Right lobe of liver (tissue), 6 donors: Measurements from ENCODE around the gene INAFM1. TPM values are rescaled to one million over a fixed set of nuclear protein-coding genes. Genes with fewer than 3 reads are reported as not detected.
A peak's percentile ranks its signal among the peaks of the same experiment; 100 is the strongest.

Source experiments
- ATAC-seq, 4 donors: fragments of 200-7000 bp; cut with Tn5 transposase; one replicate each; pipeline ENCODE4 v1.9.1; 2020; ENCODE audit warnings: mild to moderate bottlenecking in 4 of 4, moderate library complexity in 4 of 4
- DNase-seq, 3 donors: peaks; one replicate each; pipeline ENCODE4 v3.0.0-alpha.2; 2020
- H3K27ac ChIP-seq, 3 donors: fragments of 200-600 bp; one replicate each; pipeline ENCODE4 v1.8.0; 2022
- H3K27me3 ChIP-seq, 2 donors: fragments of 200-600 bp; one replicate each; pipeline ENCODE4 v1.8.0; 2022
- H3K36me3 ChIP-seq, 4 donors: fragments of 200-600 bp; sonication (generic) in 1 of 4; one replicate each; pipeline versions ENCODE4 v1.5.1 to v1.8.0; 2017 to 2022; ENCODE audit warnings: control low read depth in 1 of 4
- H3K4me1 ChIP-seq, 4 donors: fragments of 200-600 bp; sonication (generic) in 1 of 4; one replicate each; pipeline versions ENCODE4 v1.5.1 to v1.8.0; 2017 to 2022; ENCODE audit warnings: control low read depth in 1 of 4
- H3K4me3 ChIP-seq, 3 donors: fragments of 200-600 bp; one replicate each; pipeline ENCODE4 v1.8.0; 2022
- H3K9me3 ChIP-seq, 4 donors: fragments of 200-600 bp; sonication (generic) in 1 of 4; one replicate each; pipeline versions ENCODE4 v1.5.1 to v1.8.0; 2017 to 2022; ENCODE audit warnings: control low read depth in 1 of 4
- CTCF ChIP-seq, 4 donors: fragments of 200-600 bp in 3 of 4; fragments of 450-650 bp in 1 of 4; IDR thresholded peaks; one replicate each; pipeline versions ENCODE4 v1.5.1 to v1.8.0; 2016 to 2022; ENCODE audit warnings: antibody characterized with exemption in 4 of 4, mild to moderate bottlenecking in 2 of 4
- POLR2A ChIP-seq: fragments of 450-650 bp; IDR thresholded peaks from one replicate; pipeline ENCODE4 v1.6.1; 2017; ENCODE audit warnings: antibody characterized with exemption, mild to moderate bottlenecking
- WGBS: methylation state at CpG from one replicate; pipeline ENCODE4 v1.1.6; 2018; ENCODE audit warnings: low coverage, low lambda C conversion rate; ENCODE audit not compliant: insufficient coverage; ENCODE audit errors: missing lambda C conversion rate; 5-methylcytosine and 5-hydroxymethylcytosine counted together
- intact Hi-C, 2 donors: fragments of 100-400 bp; cut with DNase I; formaldehyde crosslinking; loops; one replicate each; pipeline versions ENCODE4 v1.11.2 to v1.14.1; 2022
- microRNA counts: library from miRNA; unstranded; fragments of <30 nt; microRNA quantifications from one replicate; lab custom pipeline; 2016
- microRNA-seq, 2 donors: library from miRNA; unstranded; fragments of <30 nt; microRNA quantifications; one replicate each; pipeline ENCODE4, GENCODE V29; 2019 to 2020
- small RNA-seq, 2 experiments: library from RNA; depleted of rRNA; stranded (forward); fragments of <200 nt; gene quantifications; one replicate each; pipeline ENCODE3, GENCODE V24; 2016
- total RNA-seq, 6 experiments: library from RNA; depleted of rRNA in 2 of 6; stranded (reverse); fragments of >200 nt in 2 of 6; fragmentation: NEBNext Ultra II Directional in 3 of 6; extraction: Animal tissue kit (Norgen Biotek cat#: 25700) in 3 of 6; gene quantifications; one replicate each; pipeline versions ENCODE4 v1.1.0 to v1.2.4, GENCODE V29; 2016 to 2023
- donor health status: DM: no; HTN: yes; CAD: no.
- donor health status: DM: no; HTN: no; CAD: no.
- donor health status: DM: no; HTN: no; CAD: no.
- donor health status: DM: no; HTN: yes; CAD: no.
- donor health status: DM: no; HTN: yes; CAD: no.

The INAFM1 gene
- total RNA-seq, 6 experiments from 2014 or later, result 2.2 to 5.8 (median 4.4) TPM

GRCh38 chr19:47322058-47322457, 47.4 kb downstream of the INAFM1 start:
- Histone ChIP-seq H3K36me3 (no peaks in the 10 kb centered on the region), H3K4me1 (no peaks in the 10 kb centered on the region), H3K4me3 (no peak overlapping the region), H3K9me3 (no peaks in the 10 kb centered on the region), H3K27me3 (no peaks in the 10 kb centered on the region), H3K27ac (no peak overlapping the region)
- intact Hi-C loops, result no loop called here
- 42% methylated on average over 1 of the region's 2 CpGs for WGBS
- DNase-seq (no peak), ATAC-seq (peak in 1 of 4 donors; percentile 23)
- no peak for TF ChIP-seq POLR2A
- no peak for TF ChIP-seq CTCF (IDR thresholded peaks at IDR 0.05)

- TF ChIP-seq POLR2A (no peak), CTCF (IDR thresholded peaks at IDR 0.05) (no peak)
- ATAC-seq (peak in 2 of 4 donors; percentile 7 to 24), DNase-seq (no peak)
- 80% methylated on average over 2 of the region's 8 CpGs for WGBS
- Histone ChIP-seq H3K27me3 (no peaks in the 10 kb centered on the region), H3K36me3 (no peaks in the 10 kb centered on the region), H3K9me3 (no peaks in the 10 kb centered on the region), H3K4me3 (no peak overlapping the region), H3K4me1 (no peaks in the 10 kb centered on the region), H3K27ac (peak overlapping the region in 1 of 3 donors; percentile 73)
- intact Hi-C loops, result no loop called here
These were observed 48.7 kb downstream of the INAFM1 start for GRCh38 chr19:47323409-47323808.

GRCh38 chr19:47323872-47324271, 49.2 kb downstream of the INAFM1 start:
- H3K36me3 ChIP-seq, result no peaks in the 10 kb centered on the region
- H3K4me1 ChIP-seq, result no peaks in the 10 kb centered on the region
- WGBS, result 64% methylated on average over 12 of the region's 12 CpGs
- peak overlapping the region; percentile 19 to 73 (median 40) for H3K27ac ChIP-seq
- intact Hi-C loops, result no loop called here
- ATAC-seq (peak; percentile 32 to 56 (median 51)), DNase-seq (no peak)
- no peak overlapping the region for H3K4me3 ChIP-seq
- H3K9me3 ChIP-seq, result no peaks in the 10 kb centered on the region
- H3K27me3 ChIP-seq, result no peaks in the 10 kb centered on the region
- TF ChIP-seq POLR2A, result no peak
- TF ChIP-seq CTCF (IDR thresholded peaks at IDR 0.05), result no peak

DNA sequence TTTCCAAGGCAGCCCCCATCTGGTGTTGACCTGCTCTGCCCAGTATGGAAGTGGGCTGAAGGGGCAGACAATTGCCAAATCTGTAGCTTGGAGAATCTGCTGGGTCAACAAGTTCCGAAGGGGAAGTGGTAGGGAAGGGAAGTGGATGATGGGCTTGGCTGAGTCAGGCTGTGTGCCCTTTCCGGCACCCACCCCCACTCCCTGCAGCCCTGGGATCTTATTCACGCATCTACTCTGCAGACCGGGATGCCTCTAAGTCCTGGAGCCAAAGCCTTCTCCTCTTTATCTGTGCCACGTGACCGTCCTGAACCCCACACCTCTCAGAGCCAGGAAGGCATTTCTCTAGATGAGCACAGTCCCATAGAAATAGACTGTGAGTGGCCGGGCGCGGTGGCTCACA, 49.8 kb downstream of the INAFM1 start:
- Histone ChIP-seq H3K4me1 (no peaks in the 10 kb centered on the region), H3K27me3 (no peaks in the 10 kb centered on the region), H3K27ac (peak overlapping the region; percentile 19 to 73 (median 40)), H3K9me3 (no peaks in the 10 kb centered on the region), H3K36me3 (no peaks in the 10 kb centered on the region), H3K4me3 (no peak overlapping the region)
- ATAC-seq, result peak; percentile 71 to 80 (median 78)
- DNase-seq, result peak in 2 of 3 donors; percentile 45 to 61
- 63% methylated on average over 5 of the region's 9 CpGs for WGBS
- intact Hi-C loops, result no loop called here
- peak; percentile 6 for TF ChIP-seq POLR2A
- no peak for TF ChIP-seq CTCF (IDR thresholded peaks at IDR 0.05)

MicroRNAs encoded within 50 kb of the gene (microRNA counts, 767-probe panel; counts per million panel counts)
- microRNA hsa-miR-3190-5p (lab: Ali Mortazavi, UCI), result 237 counts per million

Small RNA genes within 50 kb of the gene (microRNA-seq; reads per million reads assigned to microRNA genes)
- gene MIR3190 (0 reads per million in 2 donors), gene MIR3191 (0 reads per million in 2 donors)

Small RNA genes within 50 kb of the gene (small RNA-seq; reads per million reads assigned to genes)
- gene MIR3190, result 0 reads per million in 2 experiments

Other genes with a start within 250 kb of the INAFM1 start
- 10 to 100 TPM; 12.3 to 37.0 (median 17.2) TPM for gene TMEM160, start 226.3 kb upstream of the INAFM1 start, total RNA-seq
- 10 to 100 TPM in 4 of 6 experiments, 1 to 10 TPM in 2; 8.3 to 19.1 (median 15.1) TPM for gene ZC3H4, start 161.1 kb upstream of the INAFM1 start, total RNA-seq
- 10 to 100 TPM; 18.8 to 33.2 (median 26.7) TPM for gene SAE1, start 144.1 kb upstream of the INAFM1 start, total RNA-seq
- gene BBC3, start 43.7 kb upstream of the INAFM1 start, total RNA-seq, result 1 to 10 TPM; 1.8 to 8.0 (median 3.1) TPM
- gene CCDC9, start 18.4 kb upstream of the INAFM1 start, total RNA-seq, result 10 to 100 TPM in 2 of 6 experiments, 1 to 10 TPM in 4; 5.8 to 15.1 (median 9.1) TPM
- 10 to 100 TPM in 1 of 6 experiments, 1 to 10 TPM in 5; 3.3 to 19.8 (median 5.9) TPM for gene C5AR1, start 35.0 kb downstream of the INAFM1 start, total RNA-seq
- gene C5AR2, start 57.3 kb downstream of the INAFM1 start, total RNA-seq, result 1 to 10 TPM; 1.1 to 6.6 (median 3.7) TPM
- gene DHX34, start 74.4 kb downstream of the INAFM1 start, total RNA-seq, result 10 to 100 TPM in 1 of 6 experiments, 1 to 10 TPM in 5; 5.2 to 11.9 (median 8.7) TPM
- 1 to 10 TPM in 1 of 6 experiments, under 1 TPM in 5; 0.53 to 1.6 (median 0.77) TPM for gene MEIS3, start 144.6 kb downstream of the INAFM1 start, total RNA-seq
- gene SLC8A2, start 197.0 kb downstream of the INAFM1 start, total RNA-seq, result under 1 TPM in 1 of 6 experiments, not detected in 5; 0.13 TPM
- gene KPTN, start 209.3 kb downstream of the INAFM1 start, total RNA-seq, result 1 to 10 TPM; 3.1 to 7.8 (median 6.2) TPM
- 100 to 1,000 TPM in 2 of 6 experiments, 10 to 100 TPM in 4; 83.0 to 179 (median 96.0) TPM for gene NAPA, start 240.2 kb downstream of the INAFM1 start, total RNA-seq